Activated CD8-positive, alpha-beta memory T cell treated with anti-CD3 and anti-CD28 coated beads for 36 hours (primary cell): ENCODE data around the gene LIN9. TPM values are rescaled to one million over a fixed set of nuclear protein-coding genes. Genes with fewer than 3 reads are reported as not detected.
"Not testable (repeated sequence)": the region's sequence is repeated elsewhere in the genome, so short reads cannot be mapped to it uniquely, and the experiment has no call there.

Experiments used
- CTCF ChIA-PET: fragments of 350-600 bp; sonication (Branson Sonifier 250); formaldehyde crosslinking; loops from one replicate; lab custom pipeline; 2021; ENCODE audit warnings: antibody characterized with exemption; lab: Charles Lee
- POLR2A ChIA-PET: fragments of 350-600 bp; sonication (Branson Sonifier 250); formaldehyde crosslinking; loops from one replicate; lab custom pipeline; 2021; ENCODE audit warnings: antibody characterized with exemption; lab: Charles Lee
- total RNA-seq, 2 experiments: library from RNA; stranded (reverse); gene quantifications; one replicate each; pipeline ENCODE4 v1.2.3, GENCODE V29; 2021

Gene LIN9
- 10 to 100 TPM in 1 of 2 experiments, 1 to 10 TPM in 1; 8.2 to 10.2 TPM for total RNA-seq

GRCh38 chr1:226308723-226309397, at the start of gene LIN9:
TSS of gene LIN9 (minus strand) at chr1:226309164. CDS start at chr1:226309139, 25 bp downstream.
- POLR2A ChIA-PET: interaction anchor here (0.5 to 1.9 kb wide), 8 partner anchors 22 to 1874 kb away, joined by 3 to 11 read pairs (median 4); partner anchors contain the start of genes H3-3A, PARP1 and WDR26

GRCh38 chr1:226357416-226357815, 48.5 kb upstream of the LIN9 start:
- POLR2A ChIA-PET: no interaction called here

More at GRCh38 chr1:226308723-226309397, at the start of gene LIN9:
- CTCF ChIA-PET: interaction anchor here (0.7 to 1.9 kb wide), 4 partner anchors 16 to 184 kb away, joined by 3 to 11 read pairs (median 6); partner anchors contain the start of gene PARP1

GRCh38 chr1:226355669-226356551, 46.9 kb upstream of the LIN9 start:
- ChIA-PET POLR2A (no interaction called here), CTCF (no interaction called here)

More at GRCh38 chr1:226357416-226357815, 48.5 kb upstream of the LIN9 start:
- CTCF ChIA-PET: no interaction called here

- POLR2A ChIA-PET: no interaction called here
- CTCF ChIA-PET: no interaction called here
Observed at GRCh38 chr1:226355016-226355415, 46.1 kb upstream of the LIN9 start.

- POLR2A ChIA-PET: no interaction called here
- CTCF ChIA-PET: no interaction called here
Observed at GRCh38 chr1:226353698-226354525, 44.9 kb upstream of the LIN9 start.

- CTCF ChIA-PET: no interaction called here
- POLR2A ChIA-PET: no interaction called here
Observed at GRCh38 chr1:226351709-226352108, 42.7 kb upstream of the LIN9 start.

- CTCF ChIA-PET: no interaction called here
- POLR2A ChIA-PET: no interaction called here
Observed at GRCh38 chr1:226350519-226350865, 41.5 kb upstream of the LIN9 start.

GRCh38 chr1:226349801-226350518, 41.0 kb upstream of the LIN9 start:
- POLR2A ChIA-PET: no interaction called here
- CTCF ChIA-PET: no interaction called here

- CTCF ChIA-PET: no interaction called here
Observed at GRCh38 chr1:226349081-226349480, 40.1 kb upstream of the LIN9 start.

GRCh38 chr1:226344441-226345259, 35.7 kb upstream of the LIN9 start:
- POLR2A ChIA-PET: no interaction called here
- CTCF ChIA-PET: no interaction called here

More at GRCh38 chr1:226349081-226349480, 40.1 kb upstream of the LIN9 start:
- POLR2A ChIA-PET: no interaction called here

- CTCF ChIA-PET: no interaction called here
- POLR2A ChIA-PET: no interaction called here
Observed at GRCh38 chr1:226342656-226343055, 33.7 kb upstream of the LIN9 start.

- CTCF ChIA-PET: interaction anchor here (0.5 kb wide), 1 partner anchor 664 kb away, joined by 3 read pairs; no protein-coding TSS in a partner anchor
- POLR2A ChIA-PET: not testable (repeated sequence)
Observed at GRCh38 chr1:226340111-226340510, 31.1 kb upstream of the LIN9 start.

GRCh38 chr1:226337276-226337875, 28.4 kb upstream of the LIN9 start:
- POLR2A ChIA-PET: interaction anchor here (0.7 kb wide), 1 partner anchor 26 kb away, joined by 8 read pairs; no protein-coding TSS in a partner anchor
- CTCF ChIA-PET: interaction anchor here (1.0 to 1.8 kb wide), 2 partner anchors 137 to 212 kb away, joined by 3 to 10 read pairs; no protein-coding TSS in a partner anchor

- CTCF ChIA-PET: no interaction called here
Observed at GRCh38 chr1:226335661-226336060, 26.7 kb upstream of the LIN9 start.

GRCh38 chr1:226332947-226333346, 24.0 kb upstream of the LIN9 start:
- CTCF ChIA-PET: interaction anchor here (0.7 to 1.7 kb wide), 10 partner anchors 23 to 213 kb away, joined by 3 to 11 read pairs (median 3); partner anchors contain the start of gene LIN9
- POLR2A ChIA-PET: interaction anchor here (1.6 kb wide), 1 partner anchor 24 kb away, joined by 10 read pairs; the partner anchor contains the start of gene LIN9

More at GRCh38 chr1:226335661-226336060, 26.7 kb upstream of the LIN9 start:
- POLR2A ChIA-PET: no interaction called here

- POLR2A ChIA-PET: no interaction called here
- CTCF ChIA-PET: interaction anchor here (1.1 kb wide), 1 partner anchor 19 kb away, joined by 3 read pairs; no protein-coding TSS in a partner anchor
Observed at GRCh38 chr1:226329237-226329636, 20.3 kb upstream of the LIN9 start.

- CTCF ChIA-PET: no interaction called here
- POLR2A ChIA-PET: no interaction called here
Observed at GRCh38 chr1:226327761-226328162, 18.8 kb upstream of the LIN9 start.
